GM18867 (cell line): ENCODE measurements around the gene IFI16.
A peak's percentile ranks its signal among the peaks of the same experiment; 100 is the strongest.

ENCODE experiments used
- ATAC-seq: cut with Tn5 transposase; IDR thresholded peaks from one replicate; pipeline ENCODE4 v1.9.1; 2021; ENCODE audit warnings: mild to moderate bottlenecking, moderate library complexity; ENCODE audit not compliant: unreplicated experiment

IFI16 gene

DNA sequence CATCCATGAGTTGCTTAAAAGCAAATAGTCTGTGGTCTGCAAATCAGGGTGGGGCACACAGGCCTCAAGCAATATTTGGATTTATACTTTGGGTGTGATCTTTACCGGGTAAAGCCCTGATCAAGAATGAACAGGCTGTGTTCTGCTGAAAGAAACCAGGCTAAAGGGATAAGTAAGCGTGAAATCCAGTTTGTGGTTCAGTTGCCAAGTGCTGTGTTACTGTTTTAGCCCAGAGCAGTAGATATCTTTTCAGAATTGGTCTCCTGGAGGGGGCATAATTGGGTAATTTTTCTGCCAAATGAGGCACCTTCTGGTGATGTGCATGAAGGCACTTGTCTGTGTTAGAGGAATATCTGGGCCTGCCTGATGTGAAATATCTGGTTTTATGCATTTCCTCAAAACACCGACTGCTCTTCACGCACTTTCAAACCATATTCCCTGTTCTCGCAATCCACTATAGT lies 45.5 kb downstream of the IFI16 start:
- no peak for ATAC-seq

DNA sequence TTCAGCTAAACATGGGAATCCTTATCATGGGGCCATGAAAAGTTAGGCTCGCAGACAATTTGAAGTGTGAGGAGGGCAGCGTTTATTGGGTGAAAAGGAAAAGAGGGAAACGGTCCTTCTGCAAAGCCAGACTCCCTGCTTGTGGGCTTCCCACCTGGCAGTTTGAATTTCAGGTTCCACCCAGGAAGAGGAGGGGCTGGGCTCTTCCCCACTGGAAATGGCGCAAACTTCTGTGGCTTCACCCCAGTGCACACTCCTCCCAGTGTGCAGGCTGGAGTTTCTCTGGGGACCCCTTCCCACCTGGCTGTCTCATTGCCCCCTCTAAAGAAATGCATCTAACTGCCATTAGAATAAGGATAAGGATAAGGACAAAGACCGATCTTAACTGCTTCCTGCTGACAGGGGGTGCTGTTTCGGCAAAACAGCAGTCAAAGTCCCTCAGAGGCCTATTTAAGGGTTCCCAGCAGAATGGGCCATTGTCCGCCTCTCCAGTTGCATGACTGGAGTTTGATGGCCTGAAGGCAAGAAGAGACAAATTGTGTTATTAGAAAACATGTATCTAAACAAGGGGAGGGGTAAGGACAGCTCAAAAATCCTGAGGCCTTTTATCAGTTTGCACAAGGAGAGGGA lies 46.5 kb downstream of the IFI16 start:
- no peak for ATAC-seq

DNA sequence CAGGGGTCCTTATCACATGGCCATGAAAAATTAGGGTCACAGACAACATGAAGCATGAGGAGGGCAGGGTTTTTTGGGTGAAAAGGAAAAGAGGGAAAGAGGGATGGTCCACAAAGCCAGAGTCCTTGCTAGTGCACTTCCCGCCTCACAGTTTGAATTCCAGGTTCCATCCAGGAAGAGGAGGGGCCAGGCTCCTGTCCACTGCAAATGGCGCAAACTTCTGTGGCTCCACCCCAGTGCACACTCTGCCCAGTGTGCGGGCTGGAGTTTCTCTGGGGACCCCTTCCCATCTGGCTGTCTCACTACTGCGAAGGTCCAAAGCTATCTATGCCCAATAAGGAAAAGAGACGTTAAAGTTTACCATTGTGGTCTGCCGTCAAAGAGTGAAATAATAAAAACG lies 49.0 kb downstream of the IFI16 start:
- ATAC-seq, result no peak

DNA sequence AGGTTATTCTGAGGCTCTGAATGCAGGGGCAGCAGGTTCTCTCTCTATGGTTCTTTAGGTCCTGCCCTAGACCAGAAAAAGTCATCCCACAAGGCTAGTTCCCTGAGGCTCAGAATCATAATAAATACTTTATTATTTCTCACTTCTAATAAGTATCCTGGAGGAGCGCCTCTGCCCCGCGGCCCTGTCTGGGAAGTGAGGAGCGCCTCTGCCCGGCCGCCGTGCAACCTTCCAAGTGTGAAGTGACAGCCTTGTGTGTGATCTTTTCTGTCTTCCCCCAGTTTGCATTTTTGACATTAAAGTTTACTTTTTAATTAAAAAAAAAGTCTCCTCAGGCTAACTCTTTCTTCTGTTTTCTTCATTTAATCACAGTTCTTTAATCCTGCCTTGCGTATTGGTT lies 55.4 kb downstream of the IFI16 start:
- no peak for ATAC-seq

DNA sequence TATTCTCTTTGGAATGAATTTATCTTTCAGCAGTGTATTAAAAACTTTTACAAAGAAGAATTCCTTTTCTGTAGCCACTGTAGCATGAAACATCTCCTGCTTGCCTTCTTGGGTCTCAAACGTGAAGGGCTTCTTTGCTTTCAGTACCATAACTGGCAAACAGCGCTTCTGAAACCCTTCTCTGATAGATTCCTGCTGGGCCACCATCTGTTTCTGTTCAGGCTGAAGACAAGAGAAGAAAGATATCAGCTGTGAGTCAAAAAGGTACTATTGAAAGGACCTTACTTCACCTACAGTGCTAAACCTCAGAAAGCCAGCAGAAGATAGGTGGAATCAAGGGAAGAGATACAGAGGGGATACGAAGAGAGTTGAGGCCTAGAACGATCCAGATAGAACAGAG lies 56.4 kb downstream of the IFI16 start:
- ATAC-seq, result no peak

DNA sequence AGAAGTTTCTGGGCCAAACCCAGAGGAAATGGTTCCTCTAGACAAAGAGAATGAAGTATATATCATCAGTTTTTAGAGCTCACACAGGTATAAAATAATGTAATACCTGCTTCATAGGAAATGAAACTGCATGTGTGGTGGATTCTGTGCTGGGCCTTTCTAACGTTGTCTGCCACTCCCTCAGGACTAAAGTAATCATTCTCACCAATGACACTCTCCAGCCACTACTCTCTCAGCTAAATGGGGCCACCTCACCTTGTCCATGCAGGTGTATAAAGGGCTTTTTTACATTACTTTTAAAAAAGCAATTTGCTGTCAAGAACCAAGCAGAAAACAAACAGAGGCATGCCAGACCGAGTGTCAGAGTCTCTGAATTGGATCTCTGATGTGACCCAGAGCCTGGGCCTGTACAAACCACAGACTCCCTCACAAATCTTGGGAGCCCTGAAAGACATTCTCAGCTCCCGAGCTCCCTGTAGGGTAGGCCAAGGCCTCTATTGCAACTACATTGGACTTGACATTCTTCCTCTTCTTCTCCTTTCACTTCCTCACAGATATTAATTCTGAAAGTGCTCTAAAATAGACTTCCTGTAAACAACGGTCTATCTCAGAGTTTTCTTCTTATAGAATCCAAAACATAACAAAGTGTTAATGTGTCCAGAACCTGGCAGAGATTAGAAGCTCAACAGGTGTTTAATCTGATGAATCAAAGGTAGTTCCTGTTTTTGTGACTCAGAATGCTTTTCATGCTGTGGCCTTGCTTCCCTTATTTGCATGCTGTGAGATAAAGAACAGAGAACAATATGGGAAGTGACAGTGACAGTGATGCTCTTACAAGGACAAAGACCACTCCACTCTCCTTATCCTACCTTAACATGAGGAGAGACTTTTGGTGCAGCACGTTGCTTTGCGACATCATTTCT lies 58.3 kb downstream of the IFI16 start:
- ATAC-seq, result peak; percentile 91

DNA sequence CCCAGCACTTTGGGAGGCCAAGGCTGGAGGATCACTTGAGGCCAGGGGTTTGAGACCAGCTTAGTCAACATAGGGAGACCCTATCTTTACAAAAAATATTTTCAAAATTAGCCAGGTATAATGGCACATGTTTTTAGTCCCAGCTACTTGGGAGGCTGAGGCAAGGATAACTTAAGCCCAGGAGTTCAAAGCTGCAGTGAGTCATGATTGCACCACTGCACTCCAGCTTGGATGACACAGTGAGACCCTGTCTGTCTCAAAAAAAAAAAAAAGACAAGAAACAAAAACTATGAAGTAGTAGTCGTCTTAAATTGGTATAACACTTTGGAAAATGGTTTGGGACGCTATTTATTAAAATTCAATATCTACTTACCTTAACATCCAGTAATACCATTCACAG lies 59.2 kb downstream of the IFI16 start:
- ATAC-seq, result no peak

DNA sequence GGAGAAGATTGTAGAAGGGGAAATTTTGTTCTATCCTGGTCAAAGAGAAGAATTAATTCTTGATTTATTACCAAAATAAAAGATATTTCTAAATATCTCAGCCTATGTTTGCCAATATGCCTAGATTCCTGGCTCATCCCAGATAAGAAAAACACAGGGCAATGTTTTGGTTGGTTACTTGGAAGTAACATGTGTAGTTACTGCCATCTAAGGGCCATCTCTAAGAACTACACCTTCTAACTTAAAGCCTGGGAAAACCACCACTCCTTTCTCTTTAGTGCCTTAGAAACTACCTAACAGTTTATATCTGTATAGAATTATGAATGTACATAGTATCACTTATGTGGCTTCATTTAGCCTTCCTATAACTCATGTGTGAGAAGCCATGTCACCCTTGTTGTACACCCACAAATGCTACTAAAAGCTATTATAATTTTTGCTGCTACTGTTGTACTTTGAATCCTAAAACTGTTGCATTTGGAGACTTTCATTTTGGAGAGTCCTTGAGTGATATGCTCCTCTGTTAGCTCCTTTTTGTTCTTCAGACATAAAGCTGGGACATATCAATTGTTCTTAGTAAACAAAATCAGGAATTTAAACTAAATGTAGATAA lies 62.4 kb downstream of the IFI16 start:
- ATAC-seq, result no peak

DNA sequence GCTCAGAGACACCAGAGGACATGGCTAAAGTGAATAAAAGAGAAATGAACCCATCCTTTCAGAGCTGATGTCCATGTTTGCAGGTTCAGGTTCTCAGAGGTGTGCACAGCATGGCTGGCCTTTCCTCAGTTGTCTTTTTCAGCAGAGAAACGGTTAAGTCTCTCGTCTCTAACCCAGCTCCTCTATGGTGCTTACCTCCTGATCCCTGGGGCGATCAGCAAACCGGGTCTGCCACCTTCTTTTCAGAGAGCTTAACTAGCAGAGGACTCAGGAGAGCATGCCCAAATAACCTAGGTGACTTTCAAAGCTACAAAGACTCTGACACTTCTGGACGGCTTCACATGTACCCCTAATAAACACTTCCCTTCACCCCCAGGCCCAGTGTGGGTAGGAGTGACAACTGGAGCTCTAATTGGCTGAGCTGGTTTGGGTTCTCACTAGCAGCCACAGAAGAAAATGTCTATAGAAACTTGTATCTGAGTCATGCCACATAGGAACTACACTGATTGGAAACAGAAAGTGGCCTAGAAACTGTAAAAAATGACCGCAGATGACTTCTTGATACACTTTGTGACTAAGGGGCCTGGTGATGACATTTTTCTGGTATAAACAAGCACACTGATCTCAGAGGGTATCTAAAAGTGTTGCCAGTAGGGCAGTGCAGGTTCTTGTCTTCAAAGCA lies 66.9 kb downstream of the IFI16 start, which contains the start of gene AIM2:
TSS of gene AIM2 (minus strand) at position 329 of the 682 bp plus-strand sequence. CDS start 3,267 bp downstream, outside the sequence.
- ATAC-seq, result peak; percentile 89

DNA sequence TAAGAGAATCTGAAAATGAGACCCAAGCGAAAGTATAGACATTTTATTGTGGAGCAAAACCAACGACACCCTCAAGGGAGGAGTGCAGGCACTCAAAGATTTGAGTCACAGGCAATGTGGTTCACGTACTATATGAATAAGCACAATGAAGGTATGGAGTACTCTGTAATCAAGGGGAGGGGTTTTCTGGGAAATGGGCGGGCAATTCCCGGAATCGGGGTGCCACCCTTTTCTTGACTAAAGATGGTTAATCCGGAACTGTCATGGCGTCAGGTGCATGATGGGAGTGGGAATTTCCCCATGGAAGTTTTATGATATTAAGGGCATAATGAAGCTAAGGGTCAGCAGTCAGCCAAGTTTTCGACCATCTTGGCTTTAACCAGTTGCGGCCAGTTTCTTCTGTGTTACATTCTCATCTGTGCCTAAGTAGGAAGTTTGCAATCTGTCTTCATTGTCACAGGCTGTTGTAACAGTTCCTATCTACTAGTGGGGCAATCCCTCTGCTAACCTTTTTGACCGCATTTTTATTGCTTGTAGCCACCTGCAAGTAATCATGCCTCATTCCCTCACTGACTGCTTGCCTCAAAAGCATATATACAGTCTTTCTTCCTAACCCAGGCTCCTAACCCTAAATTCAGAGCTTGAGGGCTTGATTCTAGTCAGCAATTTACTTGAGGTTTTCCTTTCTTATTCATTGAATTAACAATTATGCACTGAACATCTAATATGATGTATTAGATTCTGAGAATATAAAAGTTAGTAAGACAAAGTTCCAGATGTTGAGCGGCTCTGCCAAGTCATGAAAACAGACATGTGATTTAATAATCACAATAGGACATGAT lies 67.6 kb downstream of the IFI16 start:
- peak; percentile 61 for ATAC-seq

DNA sequence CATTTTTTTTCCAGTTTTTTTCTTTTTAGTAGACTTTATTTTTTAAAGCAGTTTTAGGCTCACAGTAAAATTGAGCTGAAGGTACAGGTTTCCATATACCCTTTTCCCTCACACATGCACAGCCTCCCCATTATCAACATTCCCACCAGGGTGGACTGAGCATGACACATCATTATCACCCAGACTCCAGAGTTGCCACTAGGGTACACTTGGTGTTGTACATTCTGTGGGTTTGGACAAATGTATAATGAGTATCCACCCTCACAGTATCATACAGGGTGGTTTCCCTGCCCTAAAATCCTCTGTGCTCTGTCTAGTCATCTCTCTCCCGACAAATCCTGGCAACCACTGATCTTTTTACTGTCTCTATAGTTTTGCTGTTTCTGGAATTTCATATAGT lies 69.8 kb downstream of the IFI16 start:
- ATAC-seq, result no peak

DNA sequence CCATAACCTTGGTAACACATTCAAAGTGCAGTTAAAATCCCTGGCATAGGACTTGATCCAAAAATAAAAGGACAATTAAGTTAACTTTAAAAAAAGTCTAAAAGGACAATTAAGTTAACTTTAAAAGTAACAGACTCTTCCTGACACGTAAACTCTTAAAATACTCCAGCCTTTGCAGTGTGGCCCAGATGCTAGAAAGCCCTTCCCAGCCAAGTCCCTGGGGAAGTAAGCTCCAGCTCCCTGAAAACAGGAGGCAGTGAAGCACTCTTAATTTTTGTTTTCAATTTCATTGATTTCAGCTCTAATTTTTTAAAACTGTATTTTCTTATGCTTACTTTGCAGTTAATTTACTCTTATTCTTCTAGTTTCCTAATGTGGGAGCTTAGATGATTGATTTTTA lies 71.9 kb downstream of the IFI16 start:
- no peak for ATAC-seq

DNA sequence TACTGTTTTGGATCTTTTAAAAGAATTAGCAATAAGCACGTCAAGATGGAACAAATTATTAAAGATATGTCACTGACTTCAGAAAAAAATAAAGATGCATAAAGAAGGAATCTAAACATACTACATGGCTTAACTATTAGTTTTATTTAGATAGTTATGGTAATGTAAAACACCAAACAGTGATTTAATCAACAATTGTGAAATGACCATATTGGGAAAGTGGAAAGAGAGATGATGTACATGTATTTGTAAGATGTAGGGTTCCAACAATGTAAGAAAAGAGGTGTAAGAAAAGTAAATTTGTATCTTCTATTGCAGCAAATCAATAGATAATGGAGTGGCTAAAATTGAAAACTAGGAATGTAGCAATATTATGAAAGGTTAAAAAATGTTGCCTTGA lies 73.3 kb downstream of the IFI16 start:
- ATAC-seq, result no peak

DNA sequence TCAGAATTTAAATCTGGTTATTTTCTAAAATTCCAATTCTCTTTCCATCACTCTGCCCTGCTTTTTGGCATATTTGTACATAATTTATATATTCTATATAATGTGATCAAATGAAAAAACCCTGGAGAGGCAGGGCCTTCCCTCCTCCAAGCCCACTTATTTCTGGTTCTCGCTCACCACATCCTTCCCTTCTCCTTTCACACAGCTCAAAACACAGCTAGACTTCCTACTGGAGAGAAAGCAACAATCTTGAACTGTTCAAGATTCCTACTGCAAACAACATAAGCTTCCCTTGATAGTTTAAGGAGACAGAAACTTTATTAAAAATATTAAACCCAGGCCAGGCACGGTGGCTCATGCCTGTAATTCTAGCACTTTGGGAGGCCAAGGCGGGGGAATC lies 74.4 kb downstream of the IFI16 start:
- ATAC-seq, result no peak

DNA sequence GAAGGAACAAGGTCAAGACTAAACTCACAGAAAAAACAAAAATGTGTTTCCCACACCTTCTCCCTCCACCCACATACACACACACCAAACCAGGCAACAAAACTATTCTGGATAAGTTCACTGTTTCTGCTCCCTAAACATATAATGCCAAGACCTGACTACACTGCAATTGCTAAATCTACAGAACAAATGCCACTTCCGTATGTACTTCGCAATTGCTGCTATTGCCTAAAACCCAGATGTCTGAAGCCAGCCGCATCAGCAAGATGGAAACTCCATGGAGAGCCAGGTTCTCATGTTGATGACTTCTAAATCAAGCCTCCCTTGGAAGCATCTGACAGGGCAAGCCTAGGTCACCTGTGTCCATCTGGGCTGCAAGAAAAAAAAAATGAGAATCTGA lies 75.2 kb downstream of the IFI16 start:
- no peak for ATAC-seq

DNA sequence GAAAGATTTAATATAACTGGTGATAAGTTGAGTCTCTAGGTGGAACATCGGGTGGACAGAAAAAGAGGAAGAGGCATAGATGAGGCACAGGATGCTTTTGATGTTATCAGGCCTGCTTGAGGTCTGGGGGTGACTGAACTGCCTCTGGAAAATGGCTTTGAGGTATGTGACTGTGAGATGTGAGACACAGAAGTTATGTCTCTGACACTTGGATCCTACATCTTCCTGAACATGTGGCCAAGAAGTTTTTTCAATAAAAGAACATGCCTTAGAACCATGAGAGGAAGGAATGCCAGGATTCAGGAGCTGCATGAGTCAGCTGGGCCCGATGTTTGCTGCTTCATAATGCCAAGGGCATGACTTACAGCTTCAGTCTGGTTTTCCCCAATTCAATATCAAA lies 78.3 kb downstream of the IFI16 start:
- no peak for ATAC-seq

DNA sequence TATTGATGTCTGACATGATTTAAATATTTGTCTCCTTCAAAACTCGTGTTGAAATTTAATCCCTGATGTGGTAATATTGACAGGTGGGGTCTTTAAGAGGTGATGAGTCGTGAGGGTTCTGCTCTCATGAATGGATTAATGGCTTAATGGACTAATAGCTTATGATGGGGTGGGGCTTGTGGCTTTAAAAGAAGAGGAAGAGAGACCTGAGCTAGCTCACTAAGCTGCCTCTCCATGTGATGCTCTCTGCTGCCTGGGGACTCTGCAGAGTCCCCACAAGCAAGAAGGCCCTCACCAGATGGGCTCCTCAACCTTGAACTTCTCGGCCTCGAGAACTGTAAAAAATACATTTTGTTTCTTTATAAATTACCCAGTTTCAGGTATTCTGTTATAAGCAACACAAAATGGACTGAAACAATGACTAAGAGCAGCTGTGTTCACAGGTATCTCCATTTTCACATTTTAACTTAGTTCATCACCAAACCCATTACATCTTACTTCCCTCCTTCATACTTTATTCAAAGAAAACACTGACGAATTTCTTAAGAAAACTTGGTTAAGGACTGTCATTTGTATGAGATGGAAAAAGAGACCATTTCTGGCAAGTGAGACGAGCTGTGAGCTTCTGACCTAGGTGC lies 79.0 kb downstream of the IFI16 start:
- ATAC-seq, result peak; percentile 55

DNA sequence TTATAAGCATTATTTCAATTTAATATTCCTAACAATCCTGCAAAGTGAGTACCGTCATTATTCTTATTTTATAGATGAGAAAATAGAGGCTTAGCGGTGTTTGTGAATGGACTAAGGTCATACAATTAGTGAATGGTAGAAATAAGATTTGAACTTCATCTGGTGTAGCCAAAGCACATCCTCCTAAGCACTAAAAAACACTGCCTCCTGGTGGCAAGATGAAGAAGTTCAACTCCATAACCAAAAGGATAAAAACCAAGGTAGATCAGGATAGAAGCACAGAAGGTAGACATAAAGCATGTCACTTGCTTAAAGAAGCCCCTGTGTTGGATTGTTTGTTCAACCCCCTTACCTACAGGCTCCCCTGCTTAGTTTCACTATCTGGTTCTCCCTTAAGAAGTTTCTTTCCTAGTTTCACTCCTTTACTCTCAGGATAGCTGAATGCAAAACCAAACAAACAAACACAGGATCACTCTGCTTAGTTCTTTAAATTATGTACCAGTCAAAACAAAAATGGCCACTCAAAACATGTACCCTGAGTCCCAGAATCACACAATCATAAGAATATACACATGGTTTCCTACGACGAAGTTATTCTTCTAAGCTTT lies 79.6 kb downstream of the IFI16 start:
- ATAC-seq, result peak; percentile 57
